ENCODE data around the gene SUN2. TPM values are rescaled to one million over a fixed set of nuclear protein-coding genes. Genes with fewer than 3 reads are reported as not detected.

SUN2 gene
- total RNA-seq, 1 donor from 2014 or later, result 16.2 TPM

DNA sequence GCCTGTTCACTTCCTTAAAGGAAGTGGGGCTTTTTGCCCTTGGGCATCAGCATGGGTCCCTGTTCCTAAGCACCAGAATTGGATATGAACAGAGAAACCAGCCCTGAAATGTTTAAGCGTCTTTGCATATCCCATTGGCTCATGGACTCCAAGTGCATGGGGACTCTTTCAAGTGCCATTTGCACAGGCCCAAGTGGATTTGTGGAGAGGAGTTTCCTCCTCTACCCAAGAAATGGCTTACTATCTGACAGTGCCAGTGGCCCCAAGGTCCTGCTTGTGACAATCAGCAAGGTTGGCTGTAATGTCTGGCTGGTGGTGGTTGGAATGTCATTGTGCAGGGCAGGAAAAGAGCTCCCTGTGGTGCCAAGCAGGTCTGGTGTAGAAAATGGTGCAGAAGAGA is 70.0 kb downstream of the SUN2 start:
- Mint-ChIP-seq H3K4me3 (no peak overlapping the region), H3K9me3 (peaks cover 9% of the 10 kb centered on the region), H3K36me3 (peaks cover 42% of the 10 kb centered on the region), H3K27me3 (ENCODE audit: insufficient read depth, low read depth) (peaks cover 4% of the 10 kb centered on the region), H3K4me1 (peaks cover 18% of the 10 kb centered on the region), H3K27ac (no peak overlapping the region)
- Histone ChIP-seq H3K4me3 (no peak overlapping the region), H3K27ac (no peak overlapping the region), H3K4me2 (no peak overlapping the region), H3K79me2 (ENCODE audit: low read depth) (peaks cover 17% of the 10 kb centered on the region), H3K9ac (no peak overlapping the region), H3K36me3 (peaks cover 4% of the 10 kb centered on the region), H3K9me3 (ENCODE audit: low read depth) (no peaks in the 10 kb centered on the region), H3F3A (ENCODE audit: low read depth) (peaks cover 31% of the 10 kb centered on the region), H3K4me1 (peaks cover 4% of the 10 kb centered on the region), H2AFZ (replicated peaks) (no peak overlapping the region), H3K27me3 (no peaks in the 10 kb centered on the region), H4K20me1 (ENCODE audit: low read depth) (peaks cover 3% of the 10 kb centered on the region)
- TF ChIP-seq EZH2 (IDR thresholded peaks at IDR 0.05) (no peak), CTCF (IDR thresholded peaks at IDR 0.05) (no peak), EZH2phosphoT487 (IDR thresholded peaks at IDR 0.05) (no peak)
- no peak for DNase-seq (ENCODE audit: low spot score)

DNA sequence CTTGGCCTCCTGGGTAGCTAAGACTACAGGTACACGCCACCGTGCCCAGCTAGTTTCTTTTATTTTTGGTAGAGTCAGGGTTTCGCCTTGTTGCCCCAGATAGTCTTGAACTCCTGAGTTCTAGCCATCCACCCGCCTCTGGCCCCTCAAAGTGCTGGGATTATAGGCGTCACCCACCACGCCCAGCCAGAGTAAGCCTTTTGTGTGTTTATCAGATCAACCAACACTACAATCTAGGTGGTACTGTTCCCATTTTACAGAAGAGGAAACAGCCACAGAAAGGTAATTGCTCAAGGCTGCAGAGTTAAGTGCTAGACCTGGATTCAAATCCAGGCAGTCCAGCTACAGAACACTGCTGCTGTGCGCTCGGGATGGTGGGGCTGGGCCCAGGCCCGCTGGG is 70.9 kb downstream of the SUN2 start:
- no peak overlapping the region for H3K4me2 ChIP-seq
- no peaks in the 10 kb centered on the region for H3K27me3 ChIP-seq
- H3K4me1 ChIP-seq, result peaks cover 4% of the 10 kb centered on the region
- H3K4me1 Mint-ChIP-seq, result peaks cover 21% of the 10 kb centered on the region
- peaks cover 40% of the 10 kb centered on the region for H3K36me3 Mint-ChIP-seq
- H2AFZ ChIP-seq (replicated peaks), result no peak overlapping the region
- no peak overlapping the region for H3K27ac ChIP-seq
- no peak for DNase-seq (ENCODE audit: low spot score)
- peaks cover 4% of the 10 kb centered on the region for H3K36me3 ChIP-seq
- no peaks in the 10 kb centered on the region for H3K9me3 ChIP-seq (ENCODE audit: low read depth)
- H3K27me3 Mint-ChIP-seq (ENCODE audit: insufficient read depth, low read depth), result peaks cover 4% of the 10 kb centered on the region
- H3K4me3 Mint-ChIP-seq, result no peak overlapping the region
- H3K9ac ChIP-seq, result no peak overlapping the region
- no peak overlapping the region for H3K27ac Mint-ChIP-seq
- H3K4me3 ChIP-seq, result no peak overlapping the region
- H3K79me2 ChIP-seq (ENCODE audit: low read depth), result peaks cover 11% of the 10 kb centered on the region
- H4K20me1 ChIP-seq (ENCODE audit: low read depth), result no peaks in the 10 kb centered on the region
- TF ChIP-seq EZH2 (IDR thresholded peaks at IDR 0.05) (no peak), CTCF (IDR thresholded peaks at IDR 0.05) (no peak), EZH2phosphoT487 (IDR thresholded peaks at IDR 0.05) (no peak)
- H3K9me3 Mint-ChIP-seq, result peaks cover 9% of the 10 kb centered on the region
- H3F3A ChIP-seq (ENCODE audit: low read depth), result peaks cover 31% of the 10 kb centered on the region

Small RNA genes lying within 50 kb of the gene (small RNA-seq; reads per million reads assigned to genes)
- gene AL021707.8, result not detected

Other genes starting within 250 kb of the SUN2 start
- 621 and 672 TPM in 2 replicates for gene DDX17, start 249.7 kb downstream of the SUN2 start, total RNA-seq (ENCODE audit: low replicate concordance)
- 20.0 and 22.8 TPM in 2 replicates for gene DMC1, start 185.8 kb downstream of the SUN2 start, total RNA-seq (ENCODE audit: low replicate concordance)
- gene FAM227A, start 99.6 kb downstream of the SUN2 start, total RNA-seq (ENCODE audit: low replicate concordance), result 17.8 and 32.7 TPM in 2 replicates
- gene CBY1, start 99.4 kb downstream of the SUN2 start, total RNA-seq (ENCODE audit: low replicate concordance), result 23.1 and 25.8 TPM in 2 replicates
- 63.6 and 134 TPM in 2 replicates for gene TOMM22, start 74.0 kb downstream of the SUN2 start, total RNA-seq (ENCODE audit: low replicate concordance)
- 32.4 and 39.2 TPM in 2 replicates for gene JOSD1, start 55.1 kb downstream of the SUN2 start, total RNA-seq (ENCODE audit: low replicate concordance)
- gene GTPBP1, start 50.1 kb downstream of the SUN2 start, total RNA-seq (ENCODE audit: low replicate concordance), result 40.8 and 91.9 TPM in 2 replicates
- gene DNAL4, start 38.1 kb upstream of the SUN2 start, total RNA-seq (ENCODE audit: low replicate concordance), result 10.7 and 24.3 TPM in 2 replicates
- 0.99 and 2.5 TPM in 2 replicates for gene NPTXR, start 88.0 kb upstream of the SUN2 start, total RNA-seq (ENCODE audit: low replicate concordance)
- gene CBX6, start 116.2 kb upstream of the SUN2 start, total RNA-seq (ENCODE audit: low replicate concordance), result 14.0 and 29.7 TPM in 2 replicates
- gene APOBEC3A, start 201.6 kb upstream of the SUN2 start, total RNA-seq (ENCODE audit: low replicate concordance), result not detected in 2 replicates
- gene APOBEC3B, start 226.3 kb upstream of the SUN2 start, total RNA-seq (ENCODE audit: low replicate concordance), result not detected in 2 replicates